Panc1 (cell line): Measurements from ENCODE around the gene NACAD. TPM values are rescaled to one million over a fixed set of nuclear protein-coding genes. Genes with fewer than 3 reads are reported as not detected.

ENCODE experiments used
- ATAC-seq: fragments of 200-7000 bp; cut with Tn5 transposase; 2 replicates; pipeline ENCODE4 v1.9.1; 2020; ENCODE audit warnings: mild to moderate bottlenecking, moderate library complexity
- BruUV-seq: library from RNA; stranded (reverse); fragments of 400-500 nt; replicated peaks from 2 replicates; lab custom pipeline; 2021; lab: Mats Ljungman, UMichigan
- CTCF ChIA-PET: fragments of 300-600 bp; sonication (Branson Sonifier 250); formaldehyde crosslinking; loops from one replicate; lab custom pipeline; 2022; ENCODE audit warnings: antibody characterized with exemption; lab: Charles Lee
- POLR2A ChIA-PET: fragments of 300-600 bp; sonication (Branson Sonifier 250); formaldehyde crosslinking; loops from one replicate; lab custom pipeline; 2022; ENCODE audit warnings: antibody characterized with exemption; lab: Charles Lee
- DNase-seq: peaks from one replicate; pipeline ENCODE4 v3.0.0-alpha.2; 2010; ENCODE audit warnings: low read depth, low spot score
- H3K27ac ChIP-seq: 2 replicates; pipeline ENCODE4 v1.5.1; 2011; ENCODE audit warnings: mild to moderate bottlenecking, low read length, inconsistent platforms
- H3K27me3 ChIP-seq: fragments of 200-500 bp; sonication (Bioruptor generic); 2 replicates; pipeline ENCODE4 v1.6.0; 2014; ENCODE audit warnings: low read length, inconsistent platforms; ENCODE audit not compliant: control insufficient read depth, insufficient read depth
- H3K36me3 ChIP-seq: fragments of 200-500 bp; sonication (Bioruptor generic); 2 replicates; pipeline ENCODE4 v1.5.1; 2014; ENCODE audit warnings: inconsistent platforms, mild to moderate bottlenecking, low read length, moderate library complexity; ENCODE audit not compliant: control insufficient read depth, insufficient read depth
- H3K4me1 ChIP-seq: 2 replicates; pipeline ENCODE4 v1.5.1; 2011; ENCODE audit warnings: inconsistent platforms, mild to moderate bottlenecking, low read length, moderate library complexity; ENCODE audit not compliant: control insufficient read depth, insufficient read depth
- H3K4me3 ChIP-seq, 2 experiments: 2 replicates each; pipeline ENCODE4 v1.5.1; 2011 to 2012; ENCODE audit warnings: low read depth in 2 of 2, low read length in 2 of 2, mild to moderate bottlenecking in 2 of 2, inconsistent platforms in 1 of 2, moderate library complexity in 1 of 2
- H3K9me3 ChIP-seq: fragments of 200-500 bp; sonication (Bioruptor generic); 2 replicates; pipeline ENCODE4 v1.5.1; 2014; ENCODE audit warnings: low read depth, mild to moderate bottlenecking, inconsistent platforms, low read length, moderate library complexity; ENCODE audit not compliant: control insufficient read depth, insufficient read depth
- CTCF ChIP-seq: fragments of 450-650 bp; IDR thresholded peaks from 2 replicates; pipeline ENCODE4 v1.5.1; 2017; ENCODE audit warnings: mild to moderate bottlenecking
- POLR2AphosphoS5 ChIP-seq: IDR thresholded peaks from 2 replicates; pipeline ENCODE4 v1.6.1; 2012; ENCODE audit warnings: mild to moderate bottlenecking, low read depth, low read length, moderate library complexity
- REST ChIP-seq, 2 experiments: IDR thresholded peaks; 2 replicates each; pipeline ENCODE4 v1.6.1; 2011 to 2012; ENCODE audit warnings: low read depth in 2 of 2, control low read depth in 1 of 2, low read length in 1 of 2, mild to moderate bottlenecking in 1 of 2, moderate library complexity in 1 of 2; ENCODE audit not compliant: insufficient read depth in 1 of 2
- SIN3A ChIP-seq: IDR thresholded peaks from 2 replicates; pipeline ENCODE4 v1.6.1; 2012; ENCODE audit warnings: low read depth, mild to moderate bottlenecking, low read length, moderate library complexity, borderline replicate concordance; ENCODE audit not compliant: insufficient read depth
- TCF7L2 ChIP-seq: IDR thresholded peaks from 2 replicates; pipeline ENCODE4 v1.6.1; 2011; ENCODE audit warnings: mild to moderate bottlenecking, low read depth, low read length, inconsistent platforms
- in situ Hi-C: cut with HindIII; loops from 2 replicates; pipeline ENCODE4 v1.10.0; 2016; ENCODE audit warnings: low sequenced_read_pairs, low pct_unique_long_range_greater_than_20kb
- intact Hi-C: fragments of 100-400 bp; cut with micrococcal nuclease; formaldehyde crosslinking; loops from one replicate; pipeline ENCODE4 v1.10.0; 2022; ENCODE audit not compliant: unreplicated experiment
- total RNA-seq: library from RNA; stranded (reverse); gene quantifications from one replicate; pipeline ENCODE4 v1.2.1, GENCODE V29; 2021; ENCODE audit not compliant: unreplicated experiment

The NACAD gene
- total RNA-seq, 1 experiment from 2014 or later = 5.3 TPM

GRCh38 chr7:45130910-45131309 lies 42.1 kb upstream of the NACAD start:
- ChIA-PET CTCF (interaction anchor here (0.6 to 0.7 kb wide), 3 partner anchors 134 to 1401 kb away, joined by 3 to 7 read pairs (median 3); no protein-coding TSS in a partner anchor), POLR2A (interaction anchor here (0.6 kb wide), 4 partner anchors 131 to 548 kb away, joined by 3 to 8 read pairs (median 8); no protein-coding TSS in a partner anchor)
- DNase-seq (no peak), ATAC-seq (no peak)
- TF ChIP-seq CTCF = no peak
- Histone ChIP-seq H3K4me1 (no peaks in the 10 kb centered on the region), H3K27ac (no peak overlapping the region), H3K36me3 (no peaks in the 10 kb centered on the region), H3K9me3 (no peaks in the 10 kb centered on the region), H3K4me3 (no peak overlapping the region), H3K27me3 (no peaks in the 10 kb centered on the region)
- intact Hi-C loops = loop anchor here (10.0 kb wide), 1 partner anchor 546 kb away; the partner anchor contains the start of gene TMED4
- no TSS peak for BruUV-seq
- in situ Hi-C loops = no loop called here

GRCh38 chr7:45129906-45130305 lies 41.1 kb upstream of the NACAD start:
- ChIA-PET POLR2A (interaction anchor here (0.6 kb wide), 1 partner anchor 304 kb away, joined by 3 read pairs; no protein-coding TSS in a partner anchor), CTCF (no interaction called here)
- DNase-seq = no peak
- no peak overlapping the region for H3K27ac ChIP-seq
- intact Hi-C loops = loop anchor here (10.0 kb wide), 1 partner anchor 545 kb away; the partner anchor contains the start of gene TMED4
- H3K9me3 ChIP-seq = no peaks in the 10 kb centered on the region
- no TSS peak for BruUV-seq
- ATAC-seq = no peak
- H3K4me1 ChIP-seq = no peaks in the 10 kb centered on the region
- in situ Hi-C loops = no loop called here
- no peaks in the 10 kb centered on the region for H3K36me3 ChIP-seq
- TF ChIP-seq TCF7L2 (no peak), CTCF (no peak), POLR2AphosphoS5 (no peak), REST (IDR thresholded peaks at IDR 0.05; ENCODE audit: insufficient read depth in 1 of 2, low read depth in 2 of 2, low read length in 1 of 2) (no peak), SIN3A (no peak)
- H3K27me3 ChIP-seq = no peaks in the 10 kb centered on the region
- no peak overlapping the region for H3K4me3 ChIP-seq
